Stimulated activated CD8-positive, alpha-beta memory T cell treated with anti-CD3 and anti-CD28 coated beads, Interleukin-12 subunit alpha, Interleukin-12 subunit beta, amount 100 ng/mL, for 1 hour (primary cell): ENCODE measurements around the gene NT5E.

Experiments
- DNase-seq: peaks from one replicate; pipeline ENCODE4 v3.0.0-alpha.2; 2020; ENCODE audit warnings: low read depth

The NT5E gene

DNA sequence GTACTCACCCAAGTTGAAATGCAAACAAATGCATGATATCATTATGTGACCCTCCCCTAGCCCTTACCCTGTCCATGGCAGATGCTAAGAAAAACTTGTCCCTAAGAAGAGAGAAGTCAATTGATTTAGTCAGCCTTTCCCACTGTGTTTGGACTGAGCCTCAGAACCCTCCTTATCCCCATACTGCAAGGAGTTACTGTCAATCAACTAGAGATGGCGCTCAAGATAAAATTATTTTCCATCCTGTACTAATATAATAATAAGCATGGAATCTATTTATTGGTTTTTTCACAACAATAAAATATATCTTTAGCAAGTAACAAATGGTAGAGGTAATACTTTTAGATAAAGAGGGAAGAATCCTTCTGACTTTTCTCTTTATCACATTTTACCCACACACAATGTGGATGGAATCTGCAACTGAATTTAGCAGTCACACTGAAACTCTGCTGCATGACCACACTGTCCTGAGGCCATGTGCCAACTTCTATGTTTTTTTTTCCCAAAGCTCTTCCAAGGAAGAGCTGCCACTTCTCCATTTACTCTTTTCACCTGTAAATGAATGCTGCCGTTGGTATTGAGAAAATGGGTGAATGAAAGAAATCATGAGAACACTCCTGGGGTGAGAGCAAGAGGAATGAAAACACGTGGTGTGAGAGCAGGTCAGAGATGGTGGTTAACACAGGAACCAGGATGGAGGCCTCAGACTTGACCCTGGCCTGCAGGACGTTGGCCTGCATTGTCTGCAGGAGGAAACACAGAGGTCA lies 10.5 kb downstream of the NT5E start:
- no peak for DNase-seq

DNA sequence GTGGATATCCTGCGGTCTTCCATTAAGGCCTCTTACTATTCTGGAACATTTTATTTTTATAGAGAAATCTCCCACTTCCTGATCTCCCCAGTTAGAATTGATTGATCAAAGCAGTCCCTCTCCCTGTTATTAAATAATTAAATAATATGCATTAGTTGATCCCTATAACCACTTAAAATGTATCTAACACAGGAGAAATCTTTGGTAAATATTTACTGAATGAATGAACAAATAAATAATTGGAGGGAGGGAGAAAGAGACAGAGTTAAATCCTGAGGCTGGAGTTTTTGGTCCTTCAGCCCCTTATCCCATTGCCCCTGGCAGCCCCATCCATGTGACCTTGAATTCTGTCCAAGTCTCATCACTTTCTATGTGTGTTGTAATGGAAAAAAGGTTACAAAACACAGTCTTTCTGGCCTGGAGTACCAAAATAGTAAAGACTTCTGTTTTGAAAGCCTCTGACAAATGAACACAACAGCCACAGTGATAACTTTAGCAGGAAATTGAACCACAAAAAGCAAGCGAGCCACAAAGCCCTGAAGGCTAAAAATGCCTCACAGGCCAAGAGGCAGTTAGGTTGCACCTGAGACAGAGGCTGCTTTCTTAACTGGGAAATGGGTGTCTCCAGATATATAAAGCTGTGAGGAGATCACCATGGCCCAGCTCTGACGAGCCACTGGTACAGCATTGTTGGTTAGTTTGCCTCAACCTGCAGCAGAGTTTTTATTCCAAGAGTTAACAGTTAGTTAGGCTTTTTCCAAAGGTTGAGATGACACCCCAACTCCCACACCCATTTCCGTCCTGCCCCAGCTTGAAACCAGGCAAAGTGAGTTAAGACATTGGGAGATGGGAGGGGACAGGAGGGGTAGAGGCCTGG lies 11.3 kb downstream of the NT5E start:
- peak; percentile 26 for DNase-seq

DNA sequence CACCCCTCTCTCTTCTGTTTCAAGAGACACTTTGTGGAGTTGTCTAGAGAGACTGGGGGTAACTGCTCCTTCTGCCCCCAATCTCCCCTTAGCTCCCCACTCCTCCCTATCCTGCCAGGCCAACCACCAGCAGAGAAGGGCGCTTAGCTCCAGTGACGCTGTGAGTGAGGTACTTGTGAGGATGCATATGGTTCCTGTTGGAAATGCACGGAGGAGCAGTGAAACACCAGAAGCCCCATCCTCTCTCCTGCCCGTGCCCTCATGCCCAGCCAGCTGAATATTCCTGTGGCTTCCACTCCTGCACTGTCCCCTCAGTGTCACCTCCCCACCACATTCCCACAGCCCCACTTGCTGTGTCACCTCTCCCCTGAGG lies 11.9 kb downstream of the NT5E start:
- DNase-seq = no peak

DNA sequence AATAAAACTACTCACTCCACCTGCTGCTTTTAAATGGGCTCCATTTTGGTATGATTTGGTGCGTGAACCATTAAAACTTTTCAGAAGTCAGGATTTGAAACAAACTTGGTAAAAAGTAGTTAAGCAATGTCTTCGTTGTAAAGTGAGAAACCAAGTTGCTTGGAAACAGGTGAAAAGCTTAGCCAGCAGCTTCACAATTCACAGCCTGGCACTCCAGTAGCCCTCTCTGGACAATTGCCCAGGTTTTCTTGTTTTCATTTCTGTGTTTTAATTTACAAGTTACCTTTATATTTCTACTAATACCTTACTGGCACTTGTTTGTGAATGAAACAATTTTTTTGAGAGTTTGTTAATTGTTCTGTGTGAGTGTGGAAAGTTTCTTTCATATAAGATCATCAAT lies 12.8 kb downstream of the NT5E start:
- DNase-seq = no peak

DNA sequence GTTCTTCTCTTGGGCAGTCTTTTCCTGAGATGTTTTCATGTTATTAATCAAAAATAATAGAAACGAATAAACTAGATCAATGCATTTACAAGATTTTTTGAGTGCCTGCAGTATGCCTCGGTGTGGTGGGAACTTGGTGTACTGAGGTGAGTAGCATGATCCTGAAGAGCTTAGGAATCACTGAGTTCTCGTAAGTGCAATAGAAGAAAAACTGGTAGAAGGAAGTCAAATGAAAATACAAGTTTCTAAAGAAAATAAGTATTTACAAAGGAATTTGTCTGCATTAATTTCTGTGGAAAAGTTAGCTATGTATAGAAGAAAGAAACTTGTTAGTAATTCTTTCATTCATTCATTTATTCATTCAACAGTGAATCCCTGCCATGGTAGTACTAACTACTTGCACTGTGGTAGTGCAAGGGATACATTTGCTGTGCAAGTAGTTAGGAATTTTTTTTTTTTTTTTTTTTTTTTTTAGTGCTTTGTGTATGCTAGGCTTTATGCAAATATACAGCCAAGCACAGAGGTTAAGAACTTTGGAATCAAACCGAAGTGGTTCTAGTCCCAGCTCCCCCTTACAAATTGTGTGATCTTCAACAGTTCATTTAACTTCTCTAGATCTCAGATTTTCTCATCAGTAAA lies 13.9 kb downstream of the NT5E start:
- DNase-seq = no peak

DNA sequence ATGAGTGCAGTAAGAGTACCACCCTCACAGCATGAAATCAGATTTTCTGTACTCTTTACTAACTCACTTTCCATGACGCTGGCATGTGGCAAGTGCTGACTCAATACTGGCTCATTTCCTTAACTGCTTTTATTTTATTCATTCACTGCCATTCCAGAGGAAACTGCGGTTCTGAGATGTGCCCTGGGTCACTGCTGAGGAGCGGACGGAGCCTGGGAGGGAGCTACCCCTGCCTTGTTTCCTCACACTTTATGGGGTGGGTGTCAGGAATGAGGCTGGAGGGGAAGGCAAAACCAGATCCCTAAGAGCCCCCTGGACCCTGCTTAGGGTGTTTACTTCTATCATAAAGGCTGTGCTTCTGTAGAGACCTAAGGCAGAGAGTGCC lies 14.4 kb downstream of the NT5E start:
- no peak for DNase-seq

DNA sequence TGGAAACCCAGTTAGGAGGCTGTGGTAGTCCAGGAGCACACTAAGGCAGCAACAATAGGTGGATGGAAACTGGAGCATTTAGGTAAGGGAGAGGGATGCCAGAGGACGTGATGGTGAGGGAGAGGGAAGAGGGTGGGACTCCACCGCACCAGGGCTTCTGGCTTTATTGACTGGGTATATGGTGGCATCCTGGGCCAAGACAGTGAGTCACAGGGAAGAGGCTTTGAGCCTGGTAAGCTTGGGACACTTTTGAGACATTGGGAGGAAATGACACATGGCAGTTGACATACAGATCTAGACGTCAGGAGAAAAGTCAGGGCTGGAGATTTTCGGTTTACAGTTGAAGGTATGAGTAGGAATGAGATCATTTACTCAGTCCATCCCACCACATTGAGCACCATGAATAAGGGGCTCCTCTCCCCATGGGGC lies 14.9 kb downstream of the NT5E start:
- DNase-seq = no peak

DNA sequence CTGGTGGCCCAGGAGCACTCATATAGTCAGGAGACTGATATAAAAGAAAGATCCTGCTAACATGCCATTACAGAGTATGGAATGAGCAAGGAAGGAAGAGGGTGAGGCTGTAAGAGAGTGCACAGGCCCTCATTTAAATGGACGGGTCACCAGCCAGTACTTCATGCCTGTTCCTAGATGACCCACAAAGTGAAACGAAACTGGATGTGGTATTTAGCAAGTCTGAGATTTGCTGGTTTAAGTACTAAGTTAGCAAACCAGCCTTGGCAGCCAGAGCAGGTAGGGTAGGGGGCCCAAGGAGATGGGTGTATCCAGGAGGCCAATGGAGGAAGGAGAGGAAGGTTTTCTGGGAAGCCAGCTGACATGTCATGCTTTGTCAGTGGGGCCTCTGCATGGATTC lies 15.9 kb downstream of the NT5E start:
- no peak for DNase-seq

DNA sequence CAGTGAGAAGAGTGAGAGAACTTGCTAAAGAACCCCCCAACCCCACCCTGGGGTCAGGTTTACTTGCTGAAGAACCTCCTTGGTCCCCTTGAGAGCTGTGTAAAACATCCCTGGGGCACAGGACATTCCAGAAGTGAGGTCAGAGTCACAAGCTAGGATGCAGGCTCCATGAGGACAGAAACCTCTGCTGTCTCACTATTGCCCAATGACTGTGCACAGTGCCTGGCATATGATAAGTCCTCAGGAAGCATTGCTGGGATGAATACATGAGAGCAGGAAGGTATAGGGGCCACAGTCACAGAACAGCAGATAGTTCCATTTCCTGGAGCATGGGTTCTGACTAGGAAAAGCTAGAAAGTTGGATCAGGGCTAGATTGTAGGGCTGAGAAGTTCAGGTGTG lies 18.4 kb downstream of the NT5E start:
- DNase-seq = no peak

DNA sequence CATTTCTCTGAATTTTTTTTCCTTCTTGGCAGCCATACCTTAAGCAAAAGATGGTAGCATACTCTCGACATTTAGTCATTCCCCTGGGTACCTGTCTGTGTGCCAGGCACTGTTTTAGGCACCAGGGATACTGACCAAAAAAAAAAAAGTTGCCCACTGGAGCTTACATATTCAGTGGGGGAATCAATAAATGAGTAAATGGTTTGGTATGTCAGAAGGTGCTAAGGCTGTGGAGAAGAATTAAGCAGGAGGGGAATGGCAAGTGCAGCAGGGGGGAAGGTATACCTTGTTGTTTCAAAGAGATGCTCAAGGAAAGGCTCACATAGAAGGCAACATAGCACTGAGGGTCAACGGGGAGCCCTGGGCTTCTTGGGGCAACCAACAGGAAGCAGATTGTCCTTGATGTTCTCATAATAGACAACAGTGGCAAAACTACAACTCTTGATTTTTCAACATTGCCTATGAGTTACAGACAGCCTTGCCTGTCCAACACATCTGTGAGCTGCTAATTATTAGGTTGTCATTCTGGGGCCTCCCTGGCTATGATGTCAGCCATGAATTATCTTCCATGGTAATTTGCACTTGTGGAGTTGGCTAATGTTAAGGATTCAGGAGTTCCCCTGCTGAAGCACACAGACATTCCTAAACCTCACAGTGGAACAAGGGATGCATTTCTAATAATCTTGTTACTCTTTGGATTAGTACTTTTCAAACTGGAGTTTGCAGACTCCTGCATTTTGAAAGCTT lies 19.6 kb downstream of the NT5E start:
- no peak for DNase-seq

DNA sequence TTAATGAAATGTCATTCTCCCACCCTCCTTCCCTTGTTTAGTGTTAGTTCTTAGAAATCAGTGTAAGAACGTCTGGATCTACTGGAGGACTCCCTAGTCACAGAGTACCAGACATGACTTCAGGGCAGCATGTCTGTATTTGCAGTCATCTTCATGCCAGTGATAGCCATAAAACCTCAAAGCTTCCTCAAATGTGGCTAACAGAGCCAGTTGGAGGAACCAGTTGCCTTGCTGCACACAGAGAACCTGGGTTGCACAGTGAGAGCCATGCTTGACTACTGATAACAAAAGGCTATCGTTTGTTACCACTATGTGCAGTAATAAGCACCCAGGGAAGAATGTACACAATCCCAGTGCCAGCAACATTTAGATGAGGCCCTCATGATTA lies 20.1 kb downstream of the NT5E start:
- DNase-seq = no peak

DNA sequence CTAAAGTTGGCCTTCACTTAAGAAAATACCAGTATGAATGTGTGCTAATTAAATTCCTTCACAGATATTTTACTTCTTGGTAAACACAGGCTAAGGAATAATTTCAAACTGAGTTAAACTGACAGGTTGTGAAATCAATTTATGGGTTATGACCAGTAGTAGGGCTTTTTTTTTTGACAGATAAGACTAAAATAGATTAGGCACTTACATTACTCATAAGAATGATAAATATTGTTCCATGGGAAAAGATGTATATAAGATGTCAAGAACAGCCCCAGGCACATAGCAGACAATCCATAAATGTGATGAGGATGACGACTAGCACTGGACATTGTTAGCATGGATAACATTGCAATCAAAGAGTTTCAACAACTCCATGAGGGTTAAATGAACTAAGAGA lies 22.9 kb downstream of the NT5E start:
- DNase-seq = no peak

DNA sequence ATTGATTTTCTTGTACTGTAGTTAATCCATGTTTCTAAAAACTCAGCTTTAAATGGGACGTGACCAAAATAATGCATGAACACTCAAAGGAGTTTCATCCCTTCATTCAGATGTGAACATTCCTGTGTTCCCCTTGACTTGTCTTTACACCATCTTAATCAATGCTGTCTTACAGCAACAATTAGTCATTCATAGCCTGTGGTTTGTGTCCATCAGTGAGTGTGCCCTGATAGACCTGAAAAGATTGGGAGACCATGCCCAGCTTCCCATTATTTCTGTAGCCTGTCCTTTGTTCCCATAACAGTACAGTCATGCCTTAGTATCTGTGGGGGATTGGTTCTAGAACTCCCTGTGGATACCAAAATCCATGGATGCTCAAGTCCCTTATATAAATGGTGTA lies 23.9 kb downstream of the NT5E start:
- DNase-seq = no peak

DNA sequence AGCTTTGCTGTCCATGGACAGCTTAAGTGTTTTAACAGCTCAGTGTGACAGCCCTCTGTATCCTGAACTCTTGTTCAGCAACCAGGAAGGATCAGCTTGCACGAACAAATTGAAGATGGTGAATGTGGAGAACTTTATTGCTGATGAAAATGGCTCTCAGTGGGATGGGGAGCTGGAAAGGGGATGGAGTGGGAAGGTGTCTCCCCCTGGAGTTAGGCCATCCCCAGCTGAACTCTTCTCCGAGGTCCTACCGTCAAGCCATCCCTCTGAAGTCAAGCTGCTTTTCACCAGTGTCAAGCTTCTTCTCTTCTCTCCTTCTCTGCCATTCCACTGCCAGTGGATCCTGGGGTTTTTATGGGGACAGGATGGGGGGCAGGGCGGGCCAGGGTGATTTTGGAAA lies 26.6 kb downstream of the NT5E start:
- no peak for DNase-seq

DNA sequence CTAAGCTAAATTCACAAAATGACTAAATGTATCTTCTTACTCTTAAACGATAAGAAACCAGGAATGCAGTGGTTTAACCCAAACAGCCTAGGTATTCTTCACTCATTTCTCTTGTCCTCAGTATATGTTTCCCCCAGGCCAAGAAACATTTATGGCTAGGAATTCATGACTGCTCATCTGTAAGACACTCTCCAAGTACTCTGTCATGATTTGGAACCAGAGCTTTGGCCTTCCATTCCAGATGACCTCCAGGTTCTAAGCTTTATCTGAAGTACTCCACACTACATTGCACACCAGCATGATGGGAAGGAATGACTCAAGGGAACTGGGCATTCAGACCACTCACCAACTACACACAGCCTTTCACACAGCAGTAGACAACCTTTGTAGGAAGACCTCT lies 29.3 kb downstream of the NT5E start:
- no peak for DNase-seq

DNA sequence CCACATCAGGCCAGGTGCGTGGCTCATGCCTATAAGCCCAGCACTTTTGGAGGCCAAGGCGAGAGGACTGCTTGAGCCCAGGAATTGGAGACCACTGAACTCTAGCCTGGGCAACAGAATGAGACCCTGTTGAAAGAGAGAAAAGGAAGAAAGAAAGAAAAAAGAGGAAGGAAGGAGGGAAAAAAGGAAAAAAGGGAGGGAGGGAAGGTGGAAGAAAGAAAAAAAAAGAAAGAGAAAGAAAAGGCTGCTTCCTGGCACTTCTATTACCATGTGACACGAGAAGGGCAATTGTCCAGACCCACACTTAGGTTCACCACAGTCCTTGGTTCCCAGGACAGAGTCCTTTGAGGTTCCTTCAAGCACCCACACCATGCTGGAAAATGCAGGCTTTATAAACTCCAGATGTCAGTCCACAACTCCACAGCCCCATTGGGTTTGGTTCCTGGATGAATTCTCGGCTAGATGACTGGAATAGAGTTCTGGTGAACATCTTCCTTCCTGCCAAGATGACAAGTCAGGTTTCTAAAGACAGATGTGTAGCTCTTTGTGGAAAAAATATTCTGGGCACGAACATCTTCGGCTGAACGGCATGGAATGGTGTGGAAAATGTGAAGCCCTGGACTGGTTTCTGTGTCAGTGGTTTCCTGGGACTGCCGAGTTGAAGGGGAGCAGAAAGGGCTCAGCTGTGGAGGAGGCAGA lies 32.5 kb downstream of the NT5E start:
- no peak for DNase-seq

DNA sequence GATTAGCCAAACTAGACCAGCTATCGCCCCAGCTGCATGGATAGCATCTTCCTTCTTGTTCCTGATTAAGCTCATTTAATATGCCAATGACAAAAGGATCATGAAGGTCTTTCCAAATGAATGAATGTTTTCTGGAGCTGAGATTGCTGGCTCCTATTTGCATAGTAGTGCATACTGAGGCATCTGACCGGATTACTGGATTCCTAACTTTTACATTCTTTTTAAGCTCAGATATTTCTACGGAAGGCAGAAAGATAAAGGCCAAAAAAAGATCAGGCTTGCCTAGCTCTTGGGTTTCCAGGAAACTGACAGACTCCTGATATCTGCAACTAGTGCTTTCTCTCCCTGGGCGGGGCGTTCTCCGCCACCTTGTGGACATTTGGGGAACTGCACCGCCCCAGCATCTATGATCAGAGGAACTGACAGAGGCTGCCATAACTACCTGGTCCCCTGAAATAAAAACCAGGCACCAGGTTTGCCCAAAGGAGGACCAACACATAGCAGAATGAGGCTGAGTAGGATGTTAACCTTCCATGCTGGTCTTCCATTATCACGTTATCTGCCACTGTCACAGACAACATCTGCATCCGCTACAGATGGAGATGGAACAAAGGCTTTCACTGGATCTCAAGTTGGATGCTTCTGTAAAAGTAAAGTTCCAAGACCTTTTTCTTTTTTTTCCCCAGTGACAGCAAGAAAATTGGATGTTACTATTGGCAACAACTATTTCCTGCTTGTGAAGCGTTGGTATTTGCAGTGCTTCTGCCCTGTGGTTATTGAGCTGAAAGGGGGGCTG lies 33.2 kb downstream of the NT5E start:
- DNase-seq = peak; percentile 67

DNA sequence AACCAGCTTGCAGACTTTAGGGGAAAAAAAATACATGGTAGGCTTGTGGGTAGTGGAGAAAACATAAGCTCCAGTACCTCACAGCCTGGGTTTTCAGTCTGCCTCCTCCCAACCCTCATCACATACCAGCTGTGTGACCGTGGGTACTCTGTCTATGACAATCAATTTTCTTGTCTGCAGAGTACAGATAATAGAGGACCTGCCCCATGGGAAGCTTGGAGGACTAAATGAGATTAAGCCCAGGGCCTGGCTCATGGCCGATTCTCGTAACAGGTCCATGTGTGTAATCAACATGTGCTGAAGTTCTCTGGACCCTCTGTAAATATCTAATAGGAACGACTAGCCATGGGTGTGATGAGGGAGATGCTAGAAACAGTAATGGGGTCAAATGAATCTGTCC lies 34.0 kb downstream of the NT5E start:
- DNase-seq = no peak

DNA sequence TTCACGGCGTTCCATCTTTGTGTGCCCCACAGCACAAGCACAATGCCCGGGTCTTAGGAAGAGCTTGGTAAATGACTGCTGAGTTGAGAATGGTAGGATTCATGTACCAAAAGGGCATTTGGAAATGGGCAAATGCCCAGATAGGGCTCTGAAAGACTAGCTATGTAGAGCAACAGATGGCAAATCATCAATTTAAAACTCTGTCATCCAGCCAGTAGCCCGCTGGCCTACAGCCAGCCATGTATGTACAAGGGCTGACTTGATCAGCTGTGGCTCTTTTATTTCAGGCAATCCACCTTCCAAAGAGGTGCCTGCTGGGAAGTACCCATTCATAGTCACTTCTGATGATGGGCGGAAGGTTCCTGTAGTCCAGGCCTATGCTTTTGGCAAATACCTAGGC lies 35.1 kb downstream of the NT5E start:
- no peak for DNase-seq

DNA sequence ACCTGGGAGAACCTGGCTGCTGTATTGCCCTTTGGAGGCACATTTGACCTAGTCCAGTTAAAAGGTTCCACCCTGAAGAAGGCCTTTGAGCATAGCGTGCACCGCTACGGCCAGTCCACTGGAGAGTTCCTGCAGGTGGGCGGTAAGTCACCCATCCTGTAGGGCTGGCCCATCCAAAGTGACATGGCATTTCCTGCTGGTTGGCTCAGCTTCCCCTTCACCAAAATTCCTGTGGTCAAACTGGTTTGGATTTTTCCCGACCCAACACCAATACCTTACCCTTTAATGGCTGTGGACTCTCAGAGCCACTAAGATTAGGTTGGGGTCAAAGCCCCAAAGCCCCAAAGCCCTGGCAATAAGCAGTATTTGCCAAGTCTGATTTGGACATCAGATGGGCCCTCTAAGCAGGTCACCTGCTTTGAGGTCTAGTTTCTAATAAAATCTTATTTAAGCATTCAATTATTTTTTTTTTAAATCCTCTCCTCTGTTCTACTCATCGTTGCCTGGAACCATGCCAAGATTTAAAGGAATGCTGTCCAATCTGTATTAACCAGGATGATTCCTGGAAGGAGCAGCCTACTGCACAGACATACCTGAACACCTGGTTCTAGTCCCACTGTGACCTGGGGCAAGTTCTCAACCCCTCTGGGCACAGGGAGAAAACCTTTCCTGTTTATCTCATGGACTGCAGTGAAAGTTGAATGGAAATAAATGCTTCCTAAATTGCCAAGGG lies 40.8 kb downstream of the NT5E start:
- no peak for DNase-seq
